Progenitor cell of endocrine pancreas (in vitro differentiated cells): Measurements from ENCODE around the gene KLF12. TPM values are rescaled to one million over a fixed set of nuclear protein-coding genes. Genes with fewer than 3 reads are reported as not detected.

ENCODE experiments used
- DNase-seq: peaks from one replicate; pipeline ENCODE4 v3.0.0; 2021; ENCODE audit warnings: low spot score; ENCODE audit not compliant: unreplicated experiment
- H3K27ac Mint-ChIP-seq: 2 replicates; pipeline ENCODE4 v1.8.0; 2021; ENCODE audit warnings: mild to moderate bottlenecking, moderate library complexity, mixed read lengths
- H3K27me3 Mint-ChIP-seq: 2 replicates; pipeline ENCODE4 v1.8.0; 2021; ENCODE audit warnings: mixed read lengths
- H3K36me3 Mint-ChIP-seq: 2 replicates; pipeline ENCODE4 v1.8.0; 2022; ENCODE audit warnings: mixed read lengths; ENCODE audit not compliant: insufficient read depth
- H3K4me1 Mint-ChIP-seq: 2 replicates; pipeline ENCODE4 v1.8.0; 2021; ENCODE audit warnings: low read depth, mixed read lengths
- H3K4me3 Mint-ChIP-seq: 2 replicates; pipeline ENCODE4 v1.8.0; 2021; ENCODE audit warnings: low read depth, mild to moderate bottlenecking, moderate library complexity, mixed read lengths
- H3K9me3 Mint-ChIP-seq: 2 replicates; pipeline ENCODE4 v1.8.0; 2021; ENCODE audit warnings: low read depth, mixed read lengths
- CTCF ChIP-seq: fragments of 200-600 bp; sonication (generic); IDR thresholded peaks from one replicate; pipeline ENCODE4 v1.5.0; 2021; ENCODE audit warnings: antibody characterized with exemption, mild to moderate bottlenecking; ENCODE audit not compliant: unreplicated experiment
- total RNA-seq: library from RNA; stranded (reverse); gene quantifications from 2 replicates; pipeline ENCODE4 v1.2.1, GENCODE V29; 2021

The KLF12 gene
- total RNA-seq, 1 donor from 2014 or later, result 25.4 TPM

- Mint-ChIP-seq H3K4me1 (peaks cover 1% of the 10 kb centered on the region), H3K27me3 (peaks cover 5% of the 10 kb centered on the region), H3K9me3 (no peaks in the 10 kb centered on the region), H3K27ac (no peak overlapping the region), H3K4me3 (no peak overlapping the region), H3K36me3 (no peaks in the 10 kb centered on the region)
- DNase-seq, result no peak
- TF ChIP-seq CTCF, result no peak
Observed at GRCh38 chr13:74169676-74170075, 35.5 kb upstream of the KLF12 start.

GRCh38 chr13:74168263-74168675 lies 34.1 kb upstream of the KLF12 start:
- H3K4me1 Mint-ChIP-seq, result peaks cover 1% of the 10 kb centered on the region
- no peaks in the 10 kb centered on the region for H3K36me3 Mint-ChIP-seq
- no peak for TF ChIP-seq CTCF
- H3K27ac Mint-ChIP-seq, result no peak overlapping the region
- H3K4me3 Mint-ChIP-seq, result no peak overlapping the region
- H3K9me3 Mint-ChIP-seq, result no peaks in the 10 kb centered on the region
- DNase-seq, result no peak
- peaks cover 5% of the 10 kb centered on the region for H3K27me3 Mint-ChIP-seq

GRCh38 chr13:74166261-74167004 lies 32.2 kb upstream of the KLF12 start:
- H3K4me3 Mint-ChIP-seq, result no peak overlapping the region
- H3K4me1 Mint-ChIP-seq, result peaks cover 1% of the 10 kb centered on the region
- no peaks in the 10 kb centered on the region for H3K36me3 Mint-ChIP-seq
- peaks cover 13% of the 10 kb centered on the region for H3K27me3 Mint-ChIP-seq
- no peak for DNase-seq
- no peak overlapping the region for H3K27ac Mint-ChIP-seq
- TF ChIP-seq CTCF, result no peak
- no peaks in the 10 kb centered on the region for H3K9me3 Mint-ChIP-seq

- H3K4me3 Mint-ChIP-seq, result no peak overlapping the region
- H3K36me3 Mint-ChIP-seq, result no peaks in the 10 kb centered on the region
- DNase-seq, result no peak
- peaks cover 1% of the 10 kb centered on the region for H3K4me1 Mint-ChIP-seq
- peaks cover 29% of the 10 kb centered on the region for H3K27me3 Mint-ChIP-seq
- H3K27ac Mint-ChIP-seq, result no peak overlapping the region
- H3K9me3 Mint-ChIP-seq, result no peaks in the 10 kb centered on the region
- no peak for TF ChIP-seq CTCF
Observed at GRCh38 chr13:74162782-74163181, 28.6 kb upstream of the KLF12 start.

- DNase-seq, result no peak
- Mint-ChIP-seq H3K36me3 (no peaks in the 10 kb centered on the region), H3K27me3 (peaks cover 29% of the 10 kb centered on the region), H3K4me1 (peaks cover 1% of the 10 kb centered on the region), H3K4me3 (no peak overlapping the region), H3K9me3 (no peaks in the 10 kb centered on the region), H3K27ac (no peak overlapping the region)
- TF ChIP-seq CTCF, result no peak
Observed at GRCh38 chr13:74162135-74162534, 27.9 kb upstream of the KLF12 start.
